GM19099 (cell line): ENCODE data around the gene PKD1.

Experiments used
- POLR2A ChIP-seq: IDR thresholded peaks from 3 replicates; pipeline ENCODE4 v1.6.1; 2011; ENCODE audit warnings: low read depth; ENCODE audit not compliant: insufficient read length; ENCODE audit errors: extremely low read depth

Gene PKD1

GRCh38 chr16:2148714-2149629 is 13.3 kb upstream of the PKD1 start:
- no peak for TF ChIP-seq POLR2A

DNA sequence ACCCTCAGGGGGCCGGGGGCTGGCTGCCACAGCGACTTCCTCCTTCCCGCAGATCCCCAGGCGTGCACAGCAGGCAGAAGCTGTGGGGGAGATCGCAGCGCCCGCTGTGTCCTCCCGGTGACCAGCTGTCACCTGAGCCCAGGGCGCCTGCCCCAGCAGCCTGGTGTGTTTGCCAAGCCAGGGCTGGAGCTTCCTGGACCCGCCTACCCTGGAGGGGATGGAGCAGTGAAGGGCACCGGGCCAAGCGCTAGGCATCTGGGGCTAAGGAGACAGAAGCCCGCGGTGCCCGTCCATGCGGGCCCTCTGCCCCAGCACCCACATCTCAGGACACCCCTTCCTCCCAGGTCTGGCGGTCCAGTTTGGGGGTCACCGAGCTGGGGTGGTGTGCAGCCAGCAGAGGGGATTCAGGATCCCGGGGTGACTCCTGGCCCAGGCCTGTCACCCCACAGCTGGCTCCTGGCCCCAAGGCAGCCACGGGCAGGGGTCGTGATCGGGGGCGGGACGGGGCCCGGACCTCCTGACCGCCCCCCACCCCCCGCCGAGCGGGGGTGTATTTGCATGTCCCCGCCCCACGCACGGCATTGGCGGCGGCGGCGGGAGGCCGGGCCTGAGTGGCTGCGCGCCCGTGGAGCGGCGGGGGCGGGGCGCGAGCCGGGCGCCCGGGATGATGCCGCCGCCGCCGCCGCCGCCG is 12.4 kb upstream of the PKD1 start, which contains the start of gene RAB26:
Gene RAB26, plus strand, starts transcription at position 645 of the 691 bp plus-strand sequence. CDS start 159 bp downstream, outside the sequence.
- TF ChIP-seq POLR2A: no peak

- no peak for TF ChIP-seq POLR2A
Measured at GRCh38 chr16:2147378-2147777, 11.7 kb upstream of the PKD1 start.

DNA sequence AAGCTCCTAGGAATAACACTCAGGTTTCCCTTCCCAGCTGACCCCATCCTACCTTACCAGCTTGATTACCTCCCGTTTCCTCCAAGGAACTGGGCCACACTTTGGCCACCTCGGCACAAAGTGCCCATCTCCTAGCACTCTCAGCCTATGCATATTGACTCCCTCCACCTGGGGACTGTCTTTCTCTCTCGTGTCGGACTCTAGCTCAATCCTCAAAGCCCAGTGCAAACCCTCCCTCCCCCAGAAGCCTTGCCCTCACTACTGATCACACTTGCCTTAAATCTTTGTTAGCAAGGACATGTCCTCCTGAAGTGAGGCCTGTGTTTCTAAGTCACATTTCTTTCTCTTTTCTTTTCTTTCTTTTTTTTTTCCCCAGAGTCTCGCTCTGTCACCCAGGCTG is 10.1 kb upstream of the PKD1 start:
- no peak for TF ChIP-seq POLR2A

DNA sequence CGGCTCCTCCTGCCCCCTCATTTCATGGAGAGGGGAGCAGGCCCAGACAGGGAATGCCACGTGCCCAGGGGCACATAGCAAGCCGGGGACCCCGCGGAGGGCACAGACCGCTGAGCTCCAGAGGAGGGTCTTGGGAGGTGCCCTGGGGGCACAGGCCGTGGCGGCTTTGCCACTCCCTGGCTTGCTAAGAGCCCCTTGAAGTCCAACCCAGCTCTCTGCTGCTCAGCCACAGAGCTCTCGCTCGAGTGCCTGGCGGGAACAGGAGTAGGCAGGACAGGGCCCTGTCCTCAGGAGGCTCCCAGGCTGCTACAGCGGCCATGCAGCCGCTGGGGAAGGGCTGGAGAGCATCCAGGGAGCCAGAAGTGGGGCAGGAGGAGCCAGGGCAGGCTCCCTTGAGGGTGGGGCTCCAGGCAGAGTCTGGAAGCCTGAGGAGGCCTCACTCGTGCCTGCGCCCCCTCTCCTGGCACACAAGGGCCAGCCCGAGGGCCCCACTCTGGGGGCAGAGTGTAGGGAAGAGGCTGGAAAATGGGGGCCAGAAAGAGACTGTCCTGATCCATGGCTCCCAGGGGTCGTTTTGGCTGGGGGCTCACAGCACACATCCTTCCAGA is 8.3 kb upstream of the PKD1 start:
- TF ChIP-seq POLR2A: no peak

- no peak for TF ChIP-seq POLR2A
Measured at GRCh38 chr16:2142942-2143877, 7.5 kb upstream of the PKD1 start.

DNA sequence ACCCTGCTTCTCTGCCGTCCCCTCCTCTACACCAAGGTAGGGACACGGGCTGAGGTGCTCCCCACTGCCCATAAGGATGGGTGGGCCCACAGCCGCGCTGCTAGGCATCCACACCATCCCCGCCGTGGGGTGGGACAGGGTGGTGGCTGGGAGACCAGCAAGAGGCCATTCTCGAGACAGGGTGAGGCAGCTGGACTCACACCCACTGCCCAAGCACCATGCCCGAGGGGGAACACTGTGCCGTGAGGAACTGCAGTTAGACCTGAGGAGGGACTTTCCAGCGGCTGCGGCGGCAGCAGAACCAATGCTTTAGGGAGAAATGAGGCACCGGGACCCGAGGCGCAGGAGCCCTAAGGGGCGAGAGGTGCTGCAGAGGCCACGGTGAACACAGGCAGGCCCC is 13.3 kb downstream of the PKD1 start:
- no peak for TF ChIP-seq POLR2A

DNA sequence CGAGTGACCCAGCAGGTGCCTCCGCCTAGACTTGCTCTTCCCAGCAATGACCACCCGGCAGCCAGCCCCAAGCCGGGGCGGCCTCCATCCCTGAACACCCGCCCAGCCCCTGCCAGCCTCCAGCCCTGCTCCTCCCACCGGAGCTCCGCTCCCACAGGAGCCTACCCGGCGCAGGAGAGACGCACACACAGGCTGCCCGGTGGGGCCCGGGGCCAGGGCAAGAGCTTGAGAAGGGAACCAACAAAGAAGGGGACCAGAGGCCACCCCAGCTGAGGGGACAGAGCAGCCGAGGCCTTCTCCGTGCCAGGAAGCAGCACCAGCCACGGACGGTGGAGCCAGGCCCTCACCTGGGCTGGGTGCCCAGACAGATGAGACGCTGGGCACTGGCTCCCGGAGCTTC is 13.8 kb downstream of the PKD1 start:
- TF ChIP-seq POLR2A: no peak

DNA sequence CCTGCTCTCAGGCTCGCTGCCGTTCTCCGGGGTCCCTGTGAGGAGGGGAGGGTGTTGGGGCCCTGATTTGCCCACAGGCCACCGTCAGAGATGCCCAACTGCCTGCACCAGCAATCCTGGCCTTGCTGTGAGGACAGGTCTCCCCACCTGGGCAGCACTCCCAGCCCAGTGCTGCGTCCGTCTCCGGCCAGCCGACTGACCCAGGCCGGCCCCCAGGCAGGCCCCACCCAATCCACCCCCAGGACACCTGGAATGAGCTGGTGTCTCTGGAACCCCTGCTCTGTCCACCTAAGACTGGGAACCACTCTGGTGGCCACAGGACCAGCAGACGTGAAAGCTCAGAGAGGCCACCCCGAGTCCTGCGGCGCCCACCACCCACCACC is 20.1 kb downstream of the PKD1 start:
- no peak for TF ChIP-seq POLR2A

DNA sequence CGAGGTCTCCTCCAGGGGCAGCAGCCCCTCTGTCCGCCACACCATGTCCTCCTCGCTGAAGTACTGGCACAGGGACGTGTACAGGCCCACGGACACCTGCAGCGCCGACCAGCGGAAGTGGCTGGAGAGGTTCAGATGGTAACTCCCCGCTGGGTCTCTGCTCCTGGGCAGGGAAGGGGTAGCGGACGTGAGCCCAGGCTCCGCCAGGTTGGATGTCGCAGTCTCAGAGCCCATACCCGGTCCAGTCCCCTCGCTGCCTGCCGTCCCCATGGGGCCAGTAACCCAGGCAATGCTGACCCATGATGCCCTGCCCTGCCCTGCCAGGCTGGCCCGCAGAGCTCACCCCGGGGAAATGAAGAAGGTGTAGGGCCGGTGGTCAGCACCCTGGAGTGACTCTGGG is 33.2 kb downstream of the PKD1 start:
- no peak for TF ChIP-seq POLR2A

DNA sequence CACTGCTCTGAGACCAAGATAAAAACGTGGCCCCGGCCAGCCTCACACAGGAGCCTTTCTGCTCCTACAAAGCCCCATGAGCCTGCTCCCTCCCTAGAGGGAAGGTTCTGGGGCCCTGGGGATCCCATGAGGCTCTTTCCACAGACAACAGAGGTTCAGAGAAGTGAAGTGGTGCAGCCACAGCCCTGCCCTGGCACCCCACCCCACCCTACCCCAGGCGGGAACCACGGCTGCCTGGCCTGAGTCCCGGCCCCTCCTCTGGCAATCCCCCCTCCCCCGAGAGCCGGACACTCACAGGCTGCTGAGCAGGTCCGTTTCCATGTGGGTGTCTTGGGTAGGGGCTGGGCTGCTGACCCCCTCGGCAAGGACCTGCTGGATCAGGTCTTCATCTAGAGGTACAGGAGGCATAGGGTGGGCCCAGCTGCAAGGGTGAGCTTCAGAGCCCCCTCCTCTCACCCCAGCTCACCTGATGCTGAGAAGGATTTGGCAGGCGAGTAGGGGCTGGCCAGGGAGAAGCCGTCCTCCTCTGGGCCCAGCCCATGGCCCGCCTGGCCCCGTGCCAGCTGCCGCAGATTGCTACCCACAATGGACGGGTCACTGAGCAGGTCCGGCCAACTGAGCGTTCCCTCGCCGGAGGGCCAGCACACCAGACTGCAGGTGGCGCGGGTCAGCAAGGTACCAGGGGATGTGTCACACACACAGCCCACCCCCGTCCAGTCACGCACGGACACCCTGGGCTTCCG is 38.7 kb downstream of the PKD1 start:
- TF ChIP-seq POLR2A: no peak

- TF ChIP-seq POLR2A: no peak
Measured at GRCh38 chr16:2095918-2096582, 39.6 kb downstream of the PKD1 start.

DNA sequence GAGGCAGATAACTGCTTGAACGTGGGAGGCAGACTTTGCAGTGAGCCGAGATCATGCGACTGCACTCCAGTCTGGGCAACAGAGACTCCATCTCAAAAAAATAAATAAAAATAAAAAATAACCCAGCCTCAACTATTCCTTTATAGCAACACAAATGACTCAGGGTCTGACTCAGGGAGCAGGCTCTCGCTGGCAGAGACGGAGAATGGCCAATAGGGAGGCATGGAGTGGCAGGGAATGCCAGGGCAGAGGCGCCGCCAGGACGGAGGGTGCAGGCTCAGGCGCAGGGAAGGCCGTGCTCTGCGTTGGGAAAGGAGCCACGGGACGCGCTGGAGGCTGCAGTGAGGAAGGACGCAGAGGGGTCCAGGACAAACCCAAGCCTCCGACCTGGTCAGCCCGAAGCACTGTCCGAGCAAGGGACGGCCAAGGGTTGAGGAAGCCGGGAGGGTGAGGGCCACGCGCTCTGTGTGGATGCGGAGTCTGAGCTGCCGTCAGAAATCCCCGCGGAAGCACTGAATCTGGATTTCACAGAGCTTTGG is 40.3 kb downstream of the PKD1 start:
- TF ChIP-seq POLR2A: no peak

GRCh38 chr16:2093793-2094192 is 41.9 kb downstream of the PKD1 start:
- TF ChIP-seq POLR2A: no peak

- no peak for TF ChIP-seq POLR2A
Measured at GRCh38 chr16:2092866-2093265, 42.8 kb downstream of the PKD1 start.
